IPS-20b (cell line): ENCODE measurements around the gene CATSPER3.

Experiments
- H3K27ac ChIP-seq: one replicate; pipeline ENCODE4 v1.5.1; 2013; ENCODE audit warnings: low read length
- H3K27me3 ChIP-seq: 2 replicates; pipeline ENCODE4 v1.6.1; 2013; ENCODE audit warnings: mild to moderate bottlenecking, low read length, inconsistent platforms; ENCODE audit not compliant: insufficient read depth
- H3K36me3 ChIP-seq: 2 replicates; pipeline ENCODE4 v1.6.1; 2013; ENCODE audit warnings: low read depth, mild to moderate bottlenecking, inconsistent platforms, low read length, moderate library complexity; ENCODE audit not compliant: insufficient read depth
- H3K4me1 ChIP-seq: 2 replicates; pipeline ENCODE4 v1.6.1; 2013; ENCODE audit warnings: mild to moderate bottlenecking, control low read depth, inconsistent platforms, low read length, moderate library complexity; ENCODE audit not compliant: insufficient read depth
- H3K4me3 ChIP-seq: 2 replicates; pipeline ENCODE4 v1.5.1; 2013; ENCODE audit warnings: mild to moderate bottlenecking, low read length, inconsistent platforms
- H3K9ac ChIP-seq: 2 replicates; pipeline ENCODE4 v1.6.1; 2013; ENCODE audit warnings: low read depth, mild to moderate bottlenecking, inconsistent platforms, low read length, moderate library complexity
- H3K9me3 ChIP-seq: 2 replicates; pipeline ENCODE4 v1.6.1; 2013; ENCODE audit warnings: mild to moderate bottlenecking, low read depth, low read length, inconsistent platforms; ENCODE audit not compliant: insufficient read depth

CATSPER3 gene

GRCh38 chr5:135013445-135013844 is 45.7 kb downstream of the CATSPER3 start:
- Histone ChIP-seq H3K36me3 (no peaks in the 10 kb centered on the region), H3K4me1 (0 out of 2 replicates have a peak, but pooled peaks cover 3% of the 10 kb centered on the region), H3K9ac (no peak overlapping the region), H3K4me3 (no peak overlapping the region), H3K9me3 (no peaks in the 10 kb centered on the region), H3K27me3 (no peaks in the 10 kb centered on the region), H3K27ac (no peak overlapping the region)

GRCh38 chr5:135013947-135014570 is 46.4 kb downstream of the CATSPER3 start:
- H3K4me3 ChIP-seq: no peak overlapping the region
- no peaks in the 10 kb centered on the region for H3K27me3 ChIP-seq
- H3K36me3 ChIP-seq: no peaks in the 10 kb centered on the region
- H3K9ac ChIP-seq: no peak overlapping the region
- no peaks in the 10 kb centered on the region for H3K9me3 ChIP-seq
- no peak overlapping the region for H3K27ac ChIP-seq
- 0 out of 2 replicates have a peak, but pooled peaks cover 3% of the 10 kb centered on the region for H3K4me1 ChIP-seq

- no peak overlapping the region for H3K27ac ChIP-seq
- H3K4me1 ChIP-seq: 0 out of 2 replicates have a peak, but pooled peaks cover 3% of the 10 kb centered on the region
- no peaks in the 10 kb centered on the region for H3K9me3 ChIP-seq
- peaks cover 3% of the 10 kb centered on the region for H3K27me3 ChIP-seq
- no peak overlapping the region for H3K4me3 ChIP-seq
- H3K36me3 ChIP-seq: no peaks in the 10 kb centered on the region
- no peak overlapping the region for H3K9ac ChIP-seq
Measured at GRCh38 chr5:135015942-135016341, 48.2 kb downstream of the CATSPER3 start.

GRCh38 chr5:135016861-135017290 is 49.2 kb downstream of the CATSPER3 start:
- Histone ChIP-seq H3K27ac (no peak overlapping the region), H3K27me3 (peaks cover 13% of the 10 kb centered on the region), H3K9ac (no peak overlapping the region), H3K4me1 (0 out of 2 replicates have a peak, but pooled peaks cover 3% of the 10 kb centered on the region), H3K9me3 (no peaks in the 10 kb centered on the region), H3K36me3 (no peaks in the 10 kb centered on the region), H3K4me3 (no peak overlapping the region)

- H3K36me3 ChIP-seq: no peaks in the 10 kb centered on the region
- H3K4me3 ChIP-seq: no peak overlapping the region
- no peak overlapping the region for H3K27ac ChIP-seq
- 0 out of 2 replicates have a peak, but pooled peaks cover 3% of the 10 kb centered on the region for H3K4me1 ChIP-seq
- peaks cover 26% of the 10 kb centered on the region for H3K27me3 ChIP-seq
- no peak overlapping the region for H3K9ac ChIP-seq
- H3K9me3 ChIP-seq: no peaks in the 10 kb centered on the region
Measured at GRCh38 chr5:135018457-135018856, 50.8 kb downstream of the CATSPER3 start.

GRCh38 chr5:135019314-135019713 is 51.6 kb downstream of the CATSPER3 start:
- peaks cover 33% of the 10 kb centered on the region for H3K27me3 ChIP-seq
- H3K36me3 ChIP-seq: no peaks in the 10 kb centered on the region
- H3K27ac ChIP-seq: no peak overlapping the region

GRCh38 chr5:135020111-135020895 is 52.6 kb downstream of the CATSPER3 start:
- no peak overlapping the region for H3K4me3 ChIP-seq
- H3K9ac ChIP-seq: no peak overlapping the region
- H3K27ac ChIP-seq: no peak overlapping the region
- peaks cover 43% of the 10 kb centered on the region for H3K27me3 ChIP-seq
- H3K9me3 ChIP-seq: no peaks in the 10 kb centered on the region
- no peaks in the 10 kb centered on the region for H3K36me3 ChIP-seq
- H3K4me1 ChIP-seq: 0 out of 2 replicates have a peak, but pooled peaks cover 3% of the 10 kb centered on the region

More at GRCh38 chr5:135019314-135019713, 51.6 kb downstream of the CATSPER3 start:
- no peak overlapping the region for H3K9ac ChIP-seq
- H3K9me3 ChIP-seq: no peaks in the 10 kb centered on the region
- H3K4me3 ChIP-seq: no peak overlapping the region
- H3K4me1 ChIP-seq: 0 out of 2 replicates have a peak, but pooled peaks cover 3% of the 10 kb centered on the region

DNA sequence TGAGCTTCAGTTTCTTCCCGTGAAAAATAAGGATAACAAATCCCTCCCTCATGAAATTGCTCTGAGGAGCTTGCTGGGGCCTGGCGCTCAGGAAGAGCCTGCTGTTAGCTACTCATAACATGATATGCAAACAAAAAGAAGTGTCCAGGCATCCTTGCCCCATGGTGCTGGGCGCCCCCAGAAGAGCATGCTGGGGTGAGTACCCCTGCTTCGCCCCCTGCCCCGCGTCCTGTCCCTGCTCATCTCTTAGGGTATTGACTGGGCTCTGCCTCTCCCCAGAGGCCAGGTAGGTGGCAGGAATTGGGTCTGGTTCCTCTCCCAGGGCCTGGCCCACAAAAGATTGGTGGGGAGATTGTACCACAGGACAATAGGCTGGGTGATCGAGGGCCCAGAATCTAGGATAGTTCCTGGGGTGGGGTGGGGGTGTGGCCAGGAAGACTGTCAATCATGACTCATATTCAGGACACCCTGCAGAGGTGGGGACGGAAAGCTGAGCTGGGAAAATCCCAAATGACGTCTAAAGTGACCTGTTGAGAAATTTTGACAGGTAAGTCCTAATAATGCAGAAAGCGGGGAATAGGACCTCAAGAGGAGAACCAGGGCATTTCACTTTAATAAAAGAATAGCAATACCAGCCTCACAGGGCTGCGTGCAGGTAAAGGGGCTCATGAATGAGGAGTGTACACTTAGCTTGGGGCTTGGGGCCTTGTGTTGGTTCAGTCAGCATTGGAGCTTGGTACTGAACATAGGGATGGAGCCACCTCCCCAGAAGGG is 57.4 kb downstream of the CATSPER3 start:
- no peak overlapping the region for H3K27ac ChIP-seq
- H3K4me1 ChIP-seq: peaks cover 3% of the 10 kb centered on the region; the same call in 1 of the 2 replicates
- H3K9me3 ChIP-seq: no peaks in the 10 kb centered on the region
- H3K9ac ChIP-seq: no peak overlapping the region
- H3K36me3 ChIP-seq: no peaks in the 10 kb centered on the region
- H3K4me3 ChIP-seq: no peak overlapping the region
- peaks cover 91% of the 10 kb centered on the region for H3K27me3 ChIP-seq

- Histone ChIP-seq H3K27ac (no peak overlapping the region), H3K9ac (no peak overlapping the region), H3K27me3 (peaks cover 96% of the 10 kb centered on the region)
Measured at GRCh38 chr5:135025730-135026644, 58.3 kb downstream of the CATSPER3 start.

DNA sequence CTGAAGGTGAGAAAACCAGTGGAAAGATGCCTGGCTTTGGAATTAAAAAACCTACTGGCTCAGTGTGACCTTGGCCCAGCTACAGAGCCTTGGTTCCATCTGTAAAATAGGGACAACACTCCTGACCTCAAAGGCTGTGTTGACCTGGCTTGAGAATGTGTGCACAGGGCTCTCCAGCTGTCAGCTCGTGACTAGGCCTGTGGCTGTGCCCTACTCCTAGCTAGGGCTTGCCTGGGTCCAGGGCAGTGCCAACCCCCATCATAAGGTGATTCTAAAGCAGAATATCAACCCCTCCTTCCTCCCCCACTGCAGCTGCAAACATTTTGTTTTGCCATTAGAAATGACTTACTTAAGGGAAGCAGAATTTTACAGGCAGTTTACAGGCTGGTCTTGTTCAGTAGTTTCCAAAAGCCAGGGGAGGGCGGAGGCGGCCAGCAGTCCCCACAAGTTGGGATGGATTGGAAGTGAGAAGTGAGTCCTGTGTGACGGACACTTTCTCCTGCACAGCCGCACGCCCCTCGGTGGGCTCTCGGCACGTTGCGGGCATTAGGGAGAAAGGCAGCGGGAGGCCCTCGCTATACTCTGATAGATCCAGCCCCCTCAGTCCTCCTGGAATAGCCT is 59.0 kb downstream of the CATSPER3 start:
- Histone ChIP-seq H3K27me3 (peaks cover 96% of the 10 kb centered on the region), H3K36me3 (no peaks in the 10 kb centered on the region), H3K9me3 (no peaks in the 10 kb centered on the region), H3K27ac (no peak overlapping the region), H3K4me1 (peaks cover 7% of the 10 kb centered on the region), H3K4me3 (no peak overlapping the region), H3K9ac (no peak overlapping the region)

More at GRCh38 chr5:135025730-135026644, 58.3 kb downstream of the CATSPER3 start:
- peaks cover 7% of the 10 kb centered on the region; the same call in 1 of the 2 replicates for H3K4me1 ChIP-seq
- no peaks in the 10 kb centered on the region for H3K36me3 ChIP-seq
- no peaks in the 10 kb centered on the region for H3K9me3 ChIP-seq
- H3K4me3 ChIP-seq: no peak overlapping the region
